HEK293 (cell line): ENCODE data around the gene BOD1.

ENCODE experiments used
- CTCF ChIA-PET: fragments of 350-600 bp; formaldehyde crosslinking; extraction: SDS; loops from one replicate; lab custom pipeline; 2021; ENCODE audit warnings: antibody characterized with exemption; lab: Yijun Ruan, JAX
- POLR2A ChIA-PET: fragments of 300-600 bp; formaldehyde crosslinking; extraction: SDS; loops from one replicate; lab custom pipeline; 2020; ENCODE audit warnings: antibody characterized with exemption, inconsistent platforms; lab: Yijun Ruan, JAX
- H3K27ac ChIP-seq: fragments of 200-500 bp; sonication (Bioruptor generic); 2 replicates; pipeline ENCODE4 v1.5.1; 2014; ENCODE audit warnings: low read depth, low read length, control low read depth, inconsistent platforms; ENCODE audit errors: extremely low read depth
- H3K36me3 ChIP-seq, 2 experiments: fragments of 200-500 bp in 1 of 2; sonication (Bioruptor generic) in 1 of 2; 1 replicate in 1 of 2; 2 replicates in 1 of 2; pipeline ENCODE4 v1.5.1; 2014 to 2017; ENCODE audit warnings: inconsistent platforms in 2 of 2, low read length in 2 of 2; ENCODE audit not compliant: control insufficient read depth in 2 of 2, insufficient read depth in 1 of 2
- H3K4me1 ChIP-seq: fragments of 200-500 bp; sonication (Bioruptor generic); 2 replicates; pipeline ENCODE4 v1.5.1; 2014; ENCODE audit warnings: mild to moderate bottlenecking, low read length, inconsistent platforms; ENCODE audit not compliant: control insufficient read depth, insufficient read depth
- H3K4me3 ChIP-seq: 2 replicates; pipeline ENCODE4 v1.5.1; 2011; ENCODE audit warnings: low read depth, mild to moderate bottlenecking, control low read depth, low read length, moderate library complexity
- H3K9me3 ChIP-seq: fragments of 200-500 bp; sonication (Bioruptor generic); 2 replicates; pipeline ENCODE4 v1.5.1; 2014; ENCODE audit warnings: low read depth, low read length, inconsistent platforms; ENCODE audit not compliant: control insufficient read depth, insufficient read depth
- ELK4 ChIP-seq: IDR thresholded peaks from 2 replicates; pipeline ENCODE4 v1.6.1; 2011; ENCODE audit warnings: mild to moderate bottlenecking, low read depth, low read length, borderline replicate concordance
- INSM2 ChIP-seq: fragments of 450-650 bp; formaldehyde crosslinking; IDR thresholded peaks from 2 replicates; pipeline ENCODE4 v1.5.1; 2016; ENCODE audit warnings: missing biosample characterization, missing genetic modification characterization
- REPIN1 ChIP-seq: fragments of 450-650 bp; formaldehyde crosslinking; IDR thresholded peaks from 2 replicates; pipeline ENCODE4 v1.5.1; 2017; ENCODE audit warnings: missing biosample characterization, missing genetic modification characterization, low read depth
- SCRT1 ChIP-seq: fragments of 450-650 bp; formaldehyde crosslinking; IDR thresholded peaks from 2 replicates; pipeline ENCODE4 v1.5.1; 2016; ENCODE audit warnings: missing biosample characterization, missing genetic modification characterization, borderline replicate concordance
- SCRT2 ChIP-seq: fragments of 450-650 bp; formaldehyde crosslinking; IDR thresholded peaks from 2 replicates; pipeline ENCODE4 v1.5.1; 2016; ENCODE audit warnings: missing biosample characterization, missing genetic modification characterization
- SETDB1 ChIP-seq: IDR thresholded peaks from one replicate; pipeline ENCODE4 v1.6.1; 2017; ENCODE audit warnings: mild to moderate bottlenecking, low read length, moderate library complexity, mixed read lengths; ENCODE audit not compliant: insufficient read length
- SP2 ChIP-seq: fragments of 450-650 bp; formaldehyde crosslinking; IDR thresholded peaks from 2 replicates; pipeline ENCODE4 v1.5.1; 2016; ENCODE audit warnings: missing biosample characterization, missing genetic modification characterization
- TRIM28 ChIP-seq: IDR thresholded peaks from 2 replicates; pipeline ENCODE4 v1.6.1; 2011; ENCODE audit warnings: low read length, control low read depth, borderline replicate concordance
- WT1 ChIP-seq: fragments of 450-650 bp; formaldehyde crosslinking; IDR thresholded peaks from 2 replicates; pipeline ENCODE4 v1.5.1; 2016; ENCODE audit warnings: missing biosample characterization, missing genetic modification characterization
- ZBTB6 ChIP-seq: fragments of 450-650 bp; formaldehyde crosslinking; IDR thresholded peaks from 2 replicates; pipeline ENCODE4 v1.5.1; 2017; ENCODE audit warnings: missing biosample characterization, missing genetic modification characterization
- ZNF112 ChIP-seq: fragments of 450-650 bp; formaldehyde crosslinking; IDR thresholded peaks from 2 replicates; pipeline ENCODE4 v1.5.0; 2017; ENCODE audit warnings: missing biosample characterization, missing genetic modification characterization
- ZNF2 ChIP-seq: fragments of 450-650 bp; formaldehyde crosslinking; IDR thresholded peaks from 2 replicates; pipeline ENCODE4 v1.5.1; 2016; ENCODE audit warnings: missing biosample characterization, missing genetic modification characterization
- ZNF23 ChIP-seq: fragments of 450-650 bp; formaldehyde crosslinking; IDR thresholded peaks from 2 replicates; pipeline ENCODE4 v1.5.1; 2016; ENCODE audit warnings: missing biosample characterization, missing genetic modification characterization, borderline replicate concordance
- ZNF280C ChIP-seq: fragments of 450-650 bp; formaldehyde crosslinking; IDR thresholded peaks from 2 replicates; pipeline ENCODE4 v1.5.1; 2016; ENCODE audit warnings: missing biosample characterization, missing genetic modification characterization
- ZNF324 ChIP-seq: fragments of 450-650 bp; formaldehyde crosslinking; IDR thresholded peaks from 2 replicates; pipeline ENCODE4 v1.5.1; 2016; ENCODE audit warnings: missing biosample characterization, missing genetic modification characterization
- ZNF654 ChIP-seq: fragments of 450-650 bp; formaldehyde crosslinking; IDR thresholded peaks from 2 replicates; pipeline ENCODE4 v1.5.1; 2016; ENCODE audit warnings: low read depth, missing biosample characterization, missing genetic modification characterization
- ZNF660 ChIP-seq: fragments of 450-650 bp; IDR thresholded peaks from 2 replicates; pipeline ENCODE4 v1.5.1; 2018; ENCODE audit warnings: missing biosample characterization, mild to moderate bottlenecking, missing genetic modification characterization
- ZSCAN23 ChIP-seq: fragments of 450-650 bp; formaldehyde crosslinking; IDR thresholded peaks from 2 replicates; pipeline ENCODE4 v1.5.1; 2016; ENCODE audit warnings: missing biosample characterization, missing genetic modification characterization
- TF ChIP-seq, protein P1 (sequence below): fragments of 450-650 bp; formaldehyde crosslinking; IDR thresholded peaks from 2 replicates; pipeline ENCODE4 v1.5.1; 2016; ENCODE audit warnings: missing biosample characterization, missing genetic modification characterization
- TF ChIP-seq, protein P2 (sequence below): fragments of 450-650 bp; formaldehyde crosslinking; conservative IDR thresholded peaks from 2 replicates; pipeline ENCODE4 v1.5.1; 2016; ENCODE audit warnings: low read depth, missing biosample characterization, missing genetic modification characterization

Gene BOD1

GRCh38 chr5:173592050-173592669 is 24.3 kb downstream of the BOD1 start:
- H3K27ac ChIP-seq, result no peak overlapping the region
- CTCF ChIA-PET, result interaction anchor here (0.6 to 1.9 kb wide), 17 partner anchors 9 to 915 kb away, joined by 3 to 10 read pairs (median 4); partner anchors contain the start of gene NSG2
- H3K4me1 ChIP-seq, result no peaks in the 10 kb centered on the region
- POLR2A ChIA-PET, result interaction anchor here (0.5 kb wide), 1 partner anchor 26 kb away, joined by 3 read pairs; no protein-coding TSS in a partner anchor
- H3K9me3 ChIP-seq, result no peaks in the 10 kb centered on the region
- TF ChIP-seq, protein P1, sequence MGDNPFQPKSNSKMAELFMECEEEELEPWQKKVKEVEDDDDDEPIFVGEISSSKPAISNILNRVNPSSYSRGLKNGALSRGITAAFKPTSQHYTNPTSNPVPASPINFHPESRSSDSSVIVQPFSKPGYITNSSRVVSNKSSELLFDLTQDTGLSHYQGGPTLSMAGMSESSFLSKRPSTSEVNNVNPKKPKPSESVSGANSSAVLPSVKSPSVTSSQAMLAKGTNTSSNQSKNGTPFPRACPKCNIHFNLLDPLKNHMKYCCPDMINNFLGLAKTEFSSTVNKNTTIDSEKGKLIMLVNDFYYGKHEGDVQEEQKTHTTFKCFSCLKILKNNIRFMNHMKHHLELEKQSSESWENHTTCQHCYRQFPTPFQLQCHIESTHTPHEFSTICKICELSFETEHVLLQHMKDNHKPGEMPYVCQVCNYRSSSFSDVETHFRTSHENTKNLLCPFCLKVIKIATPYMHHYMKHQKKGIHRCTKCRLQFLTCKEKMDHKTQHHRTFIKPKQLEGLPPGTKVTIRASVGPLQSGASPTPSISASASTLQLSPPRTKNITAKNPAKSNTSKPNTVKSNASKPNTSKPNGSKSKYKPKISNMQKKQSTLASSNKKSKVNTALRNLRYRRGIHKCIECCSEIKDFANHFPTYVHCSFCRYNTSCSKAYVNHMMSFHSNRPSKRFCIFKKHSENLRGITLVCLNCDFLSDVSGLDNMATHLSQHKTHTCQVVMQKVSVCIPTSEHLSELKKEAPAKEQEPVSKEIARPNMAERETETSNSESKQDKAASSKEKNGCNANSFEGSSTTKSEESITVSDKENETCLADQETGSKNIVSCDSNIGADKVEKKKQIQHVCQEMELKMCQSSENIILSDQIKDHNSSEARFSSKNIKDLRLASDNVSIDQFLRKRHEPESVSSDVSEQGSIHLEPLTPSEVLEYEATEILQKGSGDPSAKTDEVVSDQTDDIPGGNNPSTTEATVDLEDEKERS, result peak; percentile 94
- peak; percentile 80; the same call in 1 of the 2 replicates for TF ChIP-seq TRIM28
- TF ChIP-seq SP2 (tag by site-specific recombination), result no peak
- TF ChIP-seq SETDB1, result peak; percentile 95
- TF ChIP-seq ZNF2 (tag by site-specific recombination), result peak; percentile 100
- TF ChIP-seq ZNF654 (tag by site-specific recombination), result peak; percentile 45
- TF ChIP-seq SCRT1 (tag by site-specific recombination), result no peak
- no peak for TF ChIP-seq WT1 (tag by site-specific recombination)
- TF ChIP-seq INSM2 (tag by site-specific recombination), result no peak
- 0 out of 2 replicates have a peak, but pooled peaks have one; percentile 38 for TF ChIP-seq ZNF660
- no peak overlapping the region for H3K4me3 ChIP-seq
- no peaks in the 10 kb centered on the region for H3K36me3 ChIP-seq

DNA sequence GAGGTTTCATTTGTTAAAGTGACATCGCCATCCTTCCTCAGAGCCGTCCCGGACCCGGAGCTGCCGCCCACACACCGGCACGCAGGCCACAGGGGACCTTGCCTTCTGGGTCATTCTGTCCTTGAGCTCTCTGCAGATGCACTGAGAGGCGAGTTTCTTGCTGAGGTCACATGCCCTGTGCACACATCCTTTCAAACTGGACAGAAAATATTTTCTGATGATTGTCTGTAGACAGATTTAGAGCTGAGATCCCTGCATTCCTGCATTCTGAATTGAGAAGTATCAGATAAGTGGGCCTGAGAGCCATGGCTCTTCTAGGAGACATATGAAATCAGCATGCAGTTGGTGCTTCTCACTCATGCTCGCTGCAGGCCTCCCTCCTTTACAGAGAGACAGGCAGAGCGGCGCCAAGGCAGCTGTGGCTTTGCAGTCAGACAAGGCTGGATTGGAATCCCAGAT is 25.4 kb downstream of the BOD1 start:
- H3K4me3 ChIP-seq, result no peak overlapping the region
- no peaks in the 10 kb centered on the region for H3K36me3 ChIP-seq
- H3K27ac ChIP-seq, result no peak overlapping the region
- ChIA-PET POLR2A (no interaction called here), CTCF (interaction anchor here (0.6 to 1.9 kb wide), 8 partner anchors 8 to 382 kb away, joined by 3 to 10 read pairs (median 4); no protein-coding TSS in a partner anchor)
- no peaks in the 10 kb centered on the region for H3K4me1 ChIP-seq
- H3K9me3 ChIP-seq, result no peaks in the 10 kb centered on the region
- TF ChIP-seq ZNF324 (tag by site-specific recombination), result no peak
- TF ChIP-seq, protein P2, sequence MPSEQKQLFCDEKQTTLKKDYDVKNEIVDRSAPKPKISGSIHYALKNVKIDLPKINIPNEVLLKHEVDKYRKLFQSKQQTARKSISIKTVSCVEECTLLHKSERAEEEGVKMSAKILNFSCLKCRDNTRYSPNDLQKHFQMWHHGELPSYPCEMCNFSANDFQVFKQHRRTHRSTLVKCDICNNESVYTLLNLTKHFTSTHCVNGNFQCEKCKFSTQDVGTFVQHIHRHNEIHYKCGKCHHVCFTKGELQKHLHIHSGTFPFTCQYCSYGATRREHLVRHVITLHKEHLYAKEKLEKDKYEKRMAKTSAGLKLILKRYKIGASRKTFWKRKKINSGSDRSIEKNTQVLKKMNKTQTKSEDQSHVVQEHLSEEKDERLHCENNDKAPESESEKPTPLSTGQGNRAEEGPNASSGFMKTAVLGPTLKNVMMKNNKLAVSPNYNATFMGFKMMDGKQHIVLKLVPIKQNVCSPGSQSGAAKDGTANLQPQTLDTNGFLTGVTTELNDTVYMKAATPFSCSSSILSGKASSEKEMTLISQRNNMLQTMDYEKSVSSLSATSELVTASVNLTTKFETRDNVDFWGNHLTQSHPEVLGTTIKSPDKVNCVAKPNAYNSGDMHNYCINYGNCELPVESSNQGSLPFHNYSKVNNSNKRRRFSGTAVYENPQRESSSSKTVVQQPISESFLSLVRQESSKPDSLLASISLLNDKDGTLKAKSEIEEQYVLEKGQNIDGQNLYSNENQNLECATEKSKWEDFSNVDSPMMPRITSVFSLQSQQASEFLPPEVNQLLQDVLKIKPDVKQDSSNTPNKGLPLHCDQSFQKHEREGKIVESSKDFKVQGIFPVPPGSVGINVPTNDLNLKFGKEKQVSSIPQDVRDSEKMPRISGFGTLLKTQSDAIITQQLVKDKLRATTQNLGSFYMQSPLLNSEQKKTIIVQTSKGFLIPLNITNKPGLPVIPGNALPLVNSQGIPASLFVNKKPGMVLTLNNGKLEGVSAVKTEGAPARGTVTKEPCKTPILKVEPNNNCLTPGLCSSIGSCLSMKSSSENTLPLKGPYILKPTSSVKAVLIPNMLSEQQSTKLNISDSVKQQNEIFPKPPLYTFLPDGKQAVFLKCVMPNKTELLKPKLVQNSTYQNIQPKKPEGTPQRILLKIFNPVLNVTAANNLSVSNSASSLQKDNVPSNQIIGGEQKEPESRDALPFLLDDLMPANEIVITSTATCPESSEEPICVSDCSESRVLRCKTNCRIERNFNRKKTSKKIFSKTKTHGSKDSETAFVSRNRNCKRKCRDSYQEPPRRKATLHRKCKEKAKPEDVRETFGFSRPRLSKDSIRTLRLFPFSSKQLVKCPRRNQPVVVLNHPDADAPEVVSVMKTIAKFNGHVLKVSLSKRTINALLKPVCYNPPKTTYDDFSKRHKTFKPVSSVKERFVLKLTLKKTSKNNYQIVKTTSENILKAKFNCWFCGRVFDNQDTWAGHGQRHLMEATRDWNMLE (tag by site-specific recombination), result no peak
- TF ChIP-seq ZNF280C (tag by site-specific recombination), result no peak
- no peak for TF ChIP-seq ZSCAN23
- TF ChIP-seq REPIN1 (tag by site-specific recombination), result no peak
- no peak for TF ChIP-seq ZBTB6 (tag by site-specific recombination)
- no peak for TF ChIP-seq ZNF23 (tag by site-specific recombination)
- TF ChIP-seq SCRT2, result no peak
- TF ChIP-seq ELK4, result no peak
- no peak for TF ChIP-seq ZNF112 (tag by site-specific recombination)
